Astrocyte (in vitro differentiated cells and primary cell): Measurements from ENCODE around the gene NR1H2.

ENCODE experiments used
- CTCF ChIP-seq: IDR thresholded peaks from 2 replicates; pipeline ENCODE4 v1.5.1; 2011; ENCODE audit warnings: low read depth, mild to moderate bottlenecking, inconsistent platforms, low read length, moderate library complexity; ENCODE audit not compliant: insufficient read depth
- EZH2 ChIP-seq: IDR thresholded peaks from 2 replicates; pipeline ENCODE4 v1.6.1; 2012; ENCODE audit warnings: mild to moderate bottlenecking, low read length, inconsistent platforms; ENCODE audit not compliant: insufficient read depth

- TF ChIP-seq CTCF, result no peak
- TF ChIP-seq EZH2, result no peak
These were observed 45.7 kb upstream of the NR1H2 start for GRCh38 chr19:50330365-50331078.
